ENCODE results near the gene ABCB9. TPM values are rescaled to one million over a fixed set of nuclear protein-coding genes. Genes with fewer than 3 reads are reported as not detected.

The ABCB9 gene
- total RNA-seq, 1 donor from 2014 or later: 16.3 TPM

- Mint-ChIP-seq H3K9me3 (no peaks in the 10 kb centered on the region), H3K4me1 (peaks cover 6% of the 10 kb centered on the region), H3K36me3 (ENCODE audit: low read depth) (no peaks in the 10 kb centered on the region), H3K4me3 (peak overlapping the region; percentile 17), H3K27ac (ENCODE audit: unreplicated experiment) (no peak overlapping the region), H3K27me3 (ENCODE audit: low read depth) (no peaks in the 10 kb centered on the region)
- DNase-seq (ENCODE audit: low read depth, low spot score): no peak
- TF ChIP-seq CTCF (conservative IDR thresholded peaks at IDR 0.05): no peak
These were observed 684 bp upstream of the ABCB9 start for GRCh38 chr12:122966743-122967550.

GRCh38 chr12:122965321-122965751 lies 927 bp downstream of the ABCB9 start:
- no peaks in the 10 kb centered on the region for H3K27me3 Mint-ChIP-seq (ENCODE audit: low read depth)
- TF ChIP-seq CTCF (conservative IDR thresholded peaks at IDR 0.05): no peak
- peaks cover 6% of the 10 kb centered on the region for H3K4me1 Mint-ChIP-seq
- H3K9me3 Mint-ChIP-seq: no peaks in the 10 kb centered on the region
- no peak for DNase-seq (ENCODE audit: low read depth, low spot score)
- H3K4me3 Mint-ChIP-seq: peak overlapping the region; percentile 56
- no peak overlapping the region for H3K27ac Mint-ChIP-seq (ENCODE audit: unreplicated experiment)
- H3K36me3 Mint-ChIP-seq (ENCODE audit: low read depth): no peaks in the 10 kb centered on the region

GRCh38 chr12:122964439-122965257 lies 1.6 kb downstream of the ABCB9 start:
- peaks cover 6% of the 10 kb centered on the region for H3K4me1 Mint-ChIP-seq
- H3K36me3 Mint-ChIP-seq (ENCODE audit: low read depth): no peaks in the 10 kb centered on the region
- H3K27ac Mint-ChIP-seq (ENCODE audit: unreplicated experiment): no peak overlapping the region
- H3K27me3 Mint-ChIP-seq (ENCODE audit: low read depth): no peaks in the 10 kb centered on the region
- no peak for TF ChIP-seq CTCF (conservative IDR thresholded peaks at IDR 0.05)
- no peak for DNase-seq (ENCODE audit: low read depth, low spot score)
- H3K4me3 Mint-ChIP-seq: peak overlapping the region; percentile 86
- H3K9me3 Mint-ChIP-seq: no peaks in the 10 kb centered on the region

GRCh38 chr12:122963941-122964265 lies 2.4 kb downstream of the ABCB9 start:
- no peaks in the 10 kb centered on the region for H3K36me3 Mint-ChIP-seq (ENCODE audit: low read depth)
- no peak overlapping the region for H3K4me3 Mint-ChIP-seq
- DNase-seq (ENCODE audit: low read depth, low spot score): no peak
- no peak for TF ChIP-seq CTCF (conservative IDR thresholded peaks at IDR 0.05)
- H3K27me3 Mint-ChIP-seq (ENCODE audit: low read depth): no peaks in the 10 kb centered on the region
- no peak overlapping the region for H3K27ac Mint-ChIP-seq (ENCODE audit: unreplicated experiment)
- H3K9me3 Mint-ChIP-seq: no peaks in the 10 kb centered on the region
- H3K4me1 Mint-ChIP-seq: peaks cover 6% of the 10 kb centered on the region

GRCh38 chr12:122961531-122962329 lies 4.5 kb downstream of the ABCB9 start:
- DNase-seq (ENCODE audit: low read depth, low spot score): no peak
- Mint-ChIP-seq H3K4me3 (no peak overlapping the region), H3K36me3 (ENCODE audit: low read depth) (no peaks in the 10 kb centered on the region), H3K27me3 (ENCODE audit: low read depth) (no peaks in the 10 kb centered on the region), H3K27ac (ENCODE audit: unreplicated experiment) (no peak overlapping the region), H3K9me3 (no peaks in the 10 kb centered on the region), H3K4me1 (peaks cover 6% of the 10 kb centered on the region)
- TF ChIP-seq CTCF (conservative IDR thresholded peaks at IDR 0.05): no peak
